Measurements from ENCODE around the gene RAMACL.

Gene RAMACL

GRCh38 chr6:166556863-166557322 lies 29.6 kb downstream of the RAMACL start:
- DNase-seq (ENCODE audit: low read depth), result peak; percentile 93

GRCh38 chr6:166556336-166556735 lies 30.1 kb downstream of the RAMACL start:
- no peak overlapping the region for H3K4me3 ChIP-seq (replicated peaks; ENCODE audit: low read depth, low read length)
- DNase-seq (ENCODE audit: low read depth), result no peak

More at GRCh38 chr6:166556863-166557322, 29.6 kb downstream of the RAMACL start:
- H3K4me3 ChIP-seq (replicated peaks; ENCODE audit: low read depth, low read length), result no peak overlapping the region
- TF ChIP-seq CTCF (IDR thresholded peaks at IDR 0.05; ENCODE audit: low read length, missing control alignments), result no peak

GRCh38 chr6:166555086-166555485 lies 31.4 kb downstream of the RAMACL start:
- DNase-seq (ENCODE audit: low read depth), result no peak
- no peak overlapping the region for H3K4me3 ChIP-seq (replicated peaks; ENCODE audit: low read depth, low read length)
- TF ChIP-seq CTCF (IDR thresholded peaks at IDR 0.05; ENCODE audit: low read length, missing control alignments), result no peak

More at GRCh38 chr6:166556336-166556735, 30.1 kb downstream of the RAMACL start:
- no peak for TF ChIP-seq CTCF (IDR thresholded peaks at IDR 0.05; ENCODE audit: low read length, missing control alignments)

- no peak for TF ChIP-seq CTCF (IDR thresholded peaks at IDR 0.05; ENCODE audit: low read length, missing control alignments)
- no peak for DNase-seq (ENCODE audit: low read depth)
- no peak overlapping the region for H3K4me3 ChIP-seq (replicated peaks; ENCODE audit: low read depth, low read length)
Measured at GRCh38 chr6:166554316-166554715, 32.2 kb downstream of the RAMACL start.

GRCh38 chr6:166553563-166554271 lies 32.8 kb downstream of the RAMACL start:
- no peak overlapping the region for H3K4me3 ChIP-seq (replicated peaks; ENCODE audit: low read depth, low read length)
- DNase-seq (ENCODE audit: low read depth), result peak; percentile 84
- no peak for TF ChIP-seq CTCF (IDR thresholded peaks at IDR 0.05; ENCODE audit: low read length, missing control alignments)

- no peak for TF ChIP-seq CTCF (IDR thresholded peaks at IDR 0.05; ENCODE audit: low read length, missing control alignments)
- H3K4me3 ChIP-seq (replicated peaks; ENCODE audit: low read depth, low read length), result no peak overlapping the region
- no peak for DNase-seq (ENCODE audit: low read depth)
Measured at GRCh38 chr6:166552600-166552999, 33.9 kb downstream of the RAMACL start.

Measured in fibroblast of pulmonary artery (primary cell).